ENCODE measurements around the gene PHC1.

GRCh38 chr12:8946733-8947132 lies 32.4 kb downstream of the PHC1 start:
- TF ChIP-seq POLR2A (IDR thresholded peaks at IDR 0.05; ENCODE audit: low read depth, low read length) = no peak
- no peak for TF ChIP-seq POLR2AphosphoS5 (IDR thresholded peaks at IDR 0.05; ENCODE audit: low read depth, low read length)
- no peak for TF ChIP-seq PAX5 (IDR thresholded peaks at IDR 0.05; ENCODE audit: insufficient read depth, low read length, severe bottlenecking)
- no peak for TF ChIP-seq TAF1 (IDR thresholded peaks at IDR 0.05; ENCODE audit: low read depth, low read length)
- TF ChIP-seq SPI1 (IDR thresholded peaks at IDR 0.05; ENCODE audit: low read depth, low read length) = no peak
